NOMO-1 (cell line): ENCODE data around the gene SYT12.
"Not testable (repeated sequence)": the region's sequence is repeated elsewhere in the genome, so short reads cannot be mapped to it uniquely, and the experiment has no call there.

Experiments used
- DNase-seq, 2 experiments: peaks; one replicate each; lab custom pipeline; 2025; ENCODE audit not compliant: unreplicated experiment in 2 of 2; lab: John Stamatoyannopoulos, UW

SYT12 gene

DNA sequence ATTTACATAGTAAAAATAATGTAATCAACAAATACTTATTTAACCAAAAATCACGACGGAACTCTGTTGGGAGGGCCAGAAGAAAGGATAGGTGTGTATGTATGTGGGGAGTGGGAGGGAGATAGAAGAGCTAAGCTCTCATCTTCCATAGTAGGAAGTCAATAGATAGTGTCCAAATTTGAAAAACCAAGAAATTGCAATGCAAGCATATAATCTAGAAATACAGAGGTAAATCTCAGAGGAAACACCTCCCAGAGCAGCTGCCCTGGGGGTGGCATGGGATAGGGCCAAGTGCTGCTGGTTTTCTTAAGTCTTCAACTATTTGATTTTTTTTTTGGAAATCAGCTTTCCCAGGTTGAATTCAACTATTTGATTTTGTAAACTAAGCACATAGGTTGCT, 30.9 kb upstream of the SYT12 start:
- no peak for DNase-seq

DNA sequence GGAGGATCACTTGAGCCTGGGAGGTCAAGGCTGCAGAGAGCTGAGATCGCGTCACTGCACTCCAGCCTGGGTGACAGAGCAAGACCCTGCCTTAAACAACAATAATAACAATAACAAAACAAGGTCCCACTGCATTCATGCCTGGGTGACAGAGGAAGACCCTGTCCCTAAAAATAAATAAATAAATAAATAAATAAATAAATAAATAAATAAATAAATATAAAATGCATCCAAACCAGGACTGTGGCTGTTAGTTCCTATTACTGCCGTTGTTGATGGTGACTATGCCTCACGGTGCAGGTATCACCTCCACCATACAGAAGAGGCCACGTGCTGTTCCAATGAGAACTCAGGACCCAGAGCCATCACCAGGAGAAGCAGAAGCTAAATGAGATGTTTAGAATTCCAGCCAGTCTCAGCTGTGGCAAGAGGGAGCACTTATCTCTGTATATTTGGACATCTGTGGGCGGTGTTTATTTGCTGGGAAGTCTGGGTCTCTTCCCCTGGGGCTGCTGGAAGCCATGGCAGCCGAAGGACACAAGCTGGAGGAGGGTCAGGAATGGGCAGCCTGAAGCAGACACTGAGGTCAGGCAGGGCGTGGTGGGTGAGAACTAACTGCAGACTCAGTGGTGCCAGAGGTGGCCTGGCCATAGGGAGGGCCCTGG, 26.2 kb upstream of the SYT12 start:
- DNase-seq: no peak

DNA sequence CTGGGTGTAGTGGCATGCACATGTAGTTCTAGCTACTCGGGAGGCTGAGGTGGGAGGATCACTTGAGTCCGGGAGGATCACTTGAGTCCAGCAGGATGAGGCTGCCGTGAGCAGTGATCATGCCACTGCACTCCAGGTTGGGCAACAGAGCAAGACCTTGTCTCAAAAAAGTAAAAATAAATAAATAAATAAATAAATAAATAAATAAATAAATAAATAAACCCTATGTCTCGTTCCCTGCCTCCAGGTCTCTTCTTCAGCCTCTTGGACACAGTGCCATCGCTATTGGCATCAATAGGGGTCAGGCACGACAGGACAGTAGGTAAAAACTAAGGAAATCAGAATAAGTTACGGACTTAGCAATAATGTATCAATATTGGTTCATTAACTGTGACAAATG, 23.4 kb upstream of the SYT12 start:
- no peak for DNase-seq

DNA sequence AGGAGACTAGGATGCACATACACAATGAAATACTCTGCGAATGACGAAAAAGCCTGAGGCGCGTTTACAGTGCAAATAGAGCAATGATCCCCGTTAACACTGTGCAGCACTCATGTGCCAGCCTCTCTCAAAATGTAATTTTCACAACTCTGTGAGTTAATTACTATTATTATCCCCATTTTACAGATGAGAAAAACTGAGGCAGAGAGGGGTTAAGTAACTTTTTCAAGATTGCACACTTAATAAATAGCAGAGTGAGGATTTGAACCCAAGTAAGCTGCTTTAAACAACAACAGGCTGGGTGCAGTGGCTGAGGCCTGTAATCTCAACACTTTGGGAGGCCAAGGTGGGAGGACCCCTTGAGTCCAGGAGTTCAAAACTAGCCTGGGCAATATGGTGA, 21.6 kb upstream of the SYT12 start:
- DNase-seq: no peak

DNA sequence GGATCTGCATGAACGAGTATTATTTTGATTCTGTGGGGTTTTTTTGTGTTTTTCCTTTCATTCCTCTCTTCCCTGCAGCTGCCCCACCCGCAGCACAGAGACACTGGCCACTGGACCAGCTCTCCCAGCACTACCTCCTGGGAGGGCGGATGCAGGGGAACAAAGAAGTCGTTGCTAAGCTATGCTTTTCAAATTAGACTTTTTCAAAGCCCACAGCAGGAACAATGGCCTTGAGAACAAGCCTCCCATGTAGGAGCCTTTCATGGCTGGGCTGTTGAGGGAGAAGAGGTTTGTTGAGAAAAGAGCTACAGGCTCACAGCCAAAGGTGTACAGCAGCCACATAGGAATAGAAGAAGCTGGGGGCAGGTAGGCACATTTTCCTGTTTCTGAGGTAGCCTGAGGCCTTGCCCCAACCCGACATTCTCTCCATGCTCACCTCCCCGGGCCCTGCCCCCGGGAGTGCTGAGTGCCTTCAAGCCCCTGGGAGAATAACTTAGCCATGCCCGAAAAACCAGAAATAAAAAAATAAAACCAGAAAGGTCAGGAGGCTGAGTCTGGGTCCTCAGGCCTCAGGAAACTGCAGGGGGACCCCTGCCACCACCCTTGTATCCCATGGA, 20.5 kb upstream of the SYT12 start:
- DNase-seq: no peak

DNA sequence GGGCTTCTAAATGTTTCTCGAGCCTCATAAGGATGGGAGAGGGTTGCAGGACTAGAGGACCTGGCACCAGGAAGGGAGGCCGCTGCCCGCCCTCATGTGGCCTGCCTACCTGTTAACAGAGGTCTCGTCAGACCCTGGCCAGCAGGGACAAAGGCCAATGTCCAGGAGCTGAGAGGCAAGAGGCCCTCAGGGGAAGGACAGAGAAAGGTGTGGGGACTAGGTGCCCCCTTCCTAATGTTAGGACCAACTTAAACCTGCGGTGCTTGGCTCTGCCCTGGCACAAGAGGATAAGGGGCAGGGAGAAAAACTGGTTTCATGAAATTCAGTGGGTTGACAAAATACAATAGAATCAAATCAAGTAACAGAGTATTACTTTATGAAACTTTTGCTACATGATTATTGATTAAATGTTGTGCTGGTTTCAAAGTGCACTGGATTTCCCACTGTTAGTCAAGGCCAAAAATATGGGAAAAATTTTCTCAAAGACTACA, 20.0 kb upstream of the SYT12 start:
- DNase-seq: no peak

DNA sequence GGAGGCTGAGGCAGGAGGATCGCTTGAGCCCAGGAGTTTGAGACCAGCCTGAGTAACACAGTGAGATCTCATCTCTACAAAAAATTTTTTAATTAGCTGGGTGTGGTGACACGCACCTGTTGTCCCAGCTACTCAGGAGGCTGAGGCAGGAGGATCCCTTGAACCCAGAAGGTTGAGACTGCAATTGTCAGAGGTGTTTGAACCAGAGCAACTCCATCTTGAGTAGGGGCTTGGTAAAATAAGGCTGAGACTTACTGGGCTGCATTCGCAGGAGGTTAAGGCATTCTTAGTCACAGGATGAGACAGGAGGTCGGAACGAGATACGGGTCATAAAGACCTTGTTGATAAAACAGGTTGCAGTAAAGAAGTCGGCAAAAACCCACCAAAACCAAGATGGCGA, 17.7 kb upstream of the SYT12 start:
- DNase-seq: not testable (repeated sequence)

DNA sequence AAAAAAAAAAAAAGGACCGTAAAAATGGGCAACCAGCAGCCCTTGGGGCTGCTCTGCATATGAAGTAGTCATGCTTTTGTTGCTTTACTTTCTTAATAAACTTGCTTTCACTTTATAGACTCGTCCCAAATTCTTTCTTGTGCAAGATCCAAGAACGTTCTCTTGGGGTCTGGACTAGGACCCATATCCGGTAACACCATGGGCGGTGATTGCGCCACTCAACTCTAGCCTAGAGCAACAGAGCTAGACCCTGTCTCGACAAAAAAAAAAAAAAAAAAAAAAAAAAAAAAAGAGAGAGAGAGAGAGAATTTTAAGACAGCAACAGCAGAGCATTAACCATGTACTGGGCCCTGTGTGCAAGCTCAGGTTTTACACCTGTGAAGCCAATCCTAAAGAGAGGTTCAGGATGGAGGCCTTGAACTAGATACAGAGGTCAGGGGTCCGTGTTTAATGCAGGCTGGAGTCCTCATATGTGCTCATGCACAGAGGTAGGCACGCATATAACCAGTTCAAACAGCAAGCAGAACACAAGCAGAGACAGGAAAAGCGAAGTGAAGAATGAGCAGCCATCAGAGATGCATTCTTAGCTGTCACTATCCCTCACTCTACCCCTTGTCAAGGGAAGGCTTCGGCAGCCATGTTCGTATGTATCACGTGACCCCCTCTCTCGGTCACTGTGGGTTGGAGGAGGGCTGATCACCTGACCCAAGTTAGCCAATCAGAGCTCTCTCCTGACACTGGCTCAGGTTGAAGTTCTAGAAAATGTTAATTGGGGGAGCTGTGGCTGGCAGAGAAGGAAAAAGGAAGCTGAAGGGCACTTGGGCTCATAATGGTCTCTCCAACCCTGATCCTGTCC, 16.7 kb upstream of the SYT12 start:
- peak; percentile 66 to 70 for DNase-seq

DNA sequence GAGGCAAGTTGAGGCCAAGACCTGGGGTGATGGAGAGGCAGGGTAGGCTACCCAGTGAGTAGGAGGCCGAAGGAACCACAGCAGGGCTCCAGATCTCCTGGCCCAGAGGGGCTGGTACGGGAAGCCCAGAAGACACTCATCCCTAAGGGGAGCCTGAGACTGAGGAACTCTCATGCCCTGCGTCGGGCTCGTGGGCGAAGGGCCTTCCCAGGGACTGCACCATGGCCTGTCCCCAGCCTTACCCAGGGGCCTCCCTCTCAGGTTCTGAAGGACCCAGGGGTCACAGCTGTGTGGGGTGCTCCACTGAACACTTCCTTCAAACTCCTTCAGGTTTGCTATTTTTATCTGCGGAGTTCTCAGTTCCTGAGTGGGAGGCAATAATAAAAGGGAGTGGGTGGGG, 15.8 kb upstream of the SYT12 start:
- no peak for DNase-seq

DNA sequence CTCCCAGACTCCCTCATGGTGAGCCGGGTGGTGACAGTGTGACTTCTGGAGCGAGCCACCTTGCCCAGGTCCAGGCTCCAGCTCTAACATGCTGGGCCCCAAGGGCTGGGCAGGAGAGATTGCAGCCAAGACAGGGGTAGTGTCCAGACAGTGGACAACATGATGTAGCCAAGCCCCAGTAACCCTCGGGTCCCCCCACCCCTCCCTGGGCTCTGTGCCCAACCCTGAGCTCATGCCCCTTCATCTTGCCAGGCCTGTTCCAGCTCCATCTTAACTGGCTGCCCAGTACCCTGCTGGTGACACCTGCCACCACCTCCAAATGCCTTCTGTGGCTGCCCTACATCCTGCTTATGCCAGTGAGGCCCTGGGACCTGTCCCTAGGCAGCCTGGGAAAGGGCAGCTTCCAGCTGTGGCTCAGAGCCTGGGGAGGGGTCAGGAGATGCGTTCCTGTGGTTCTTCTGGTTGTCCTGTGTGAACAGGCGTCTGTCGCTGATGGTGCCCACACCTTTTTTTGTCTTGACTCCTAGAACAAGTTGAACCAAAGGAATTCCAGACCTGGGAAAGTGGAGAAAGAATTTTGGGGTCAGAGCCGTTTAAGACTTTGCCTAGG, 12.5 kb upstream of the SYT12 start:
- DNase-seq: no peak

DNA sequence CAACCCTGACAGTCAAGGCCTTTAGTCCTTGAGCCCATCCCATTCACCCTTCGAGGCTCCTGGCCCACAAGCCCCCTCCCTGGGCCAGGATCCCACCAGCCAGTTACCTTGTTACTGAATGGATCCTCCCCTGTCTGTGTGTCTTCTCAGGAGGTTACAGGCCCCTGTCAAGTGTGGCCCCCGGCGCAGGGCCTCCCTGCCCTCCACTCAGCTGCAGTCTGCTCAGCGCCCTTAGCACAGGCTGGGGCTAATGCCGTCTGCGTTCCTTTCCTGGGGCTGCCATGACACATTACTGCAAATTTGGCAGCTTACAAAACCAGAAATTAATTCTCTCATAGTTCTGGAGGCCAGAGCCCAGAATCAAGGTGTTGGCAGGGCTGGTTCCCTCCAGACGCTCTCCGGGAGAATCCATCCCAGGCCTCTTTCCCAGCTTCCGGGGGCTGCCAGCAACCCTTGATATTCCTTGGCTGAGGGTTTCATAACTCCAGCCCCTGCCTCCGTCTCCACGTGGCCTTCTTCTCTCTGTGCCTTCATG, 9.4 kb upstream of the SYT12 start:
- no peak for DNase-seq

DNA sequence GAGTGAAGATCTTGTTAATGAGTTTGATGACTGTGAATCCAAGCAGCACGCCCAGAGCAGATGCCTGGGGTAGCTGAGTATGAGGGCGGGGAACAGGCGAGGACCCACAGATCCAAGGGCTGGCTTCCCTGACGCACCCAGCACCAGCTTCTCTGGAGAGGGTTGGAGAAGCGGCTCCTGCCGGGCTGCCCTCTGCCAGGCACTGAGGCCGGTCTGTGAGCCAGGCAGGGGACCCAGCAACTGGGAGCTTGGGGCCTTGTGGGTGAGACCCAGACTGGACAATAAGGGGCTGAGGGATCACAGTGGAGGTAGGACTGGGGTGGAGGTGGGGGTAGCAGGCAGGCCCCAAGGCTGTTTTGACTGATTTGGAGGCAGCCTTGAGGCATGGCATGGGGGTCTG, 8.6 kb upstream of the SYT12 start:
- no peak for DNase-seq

DNA sequence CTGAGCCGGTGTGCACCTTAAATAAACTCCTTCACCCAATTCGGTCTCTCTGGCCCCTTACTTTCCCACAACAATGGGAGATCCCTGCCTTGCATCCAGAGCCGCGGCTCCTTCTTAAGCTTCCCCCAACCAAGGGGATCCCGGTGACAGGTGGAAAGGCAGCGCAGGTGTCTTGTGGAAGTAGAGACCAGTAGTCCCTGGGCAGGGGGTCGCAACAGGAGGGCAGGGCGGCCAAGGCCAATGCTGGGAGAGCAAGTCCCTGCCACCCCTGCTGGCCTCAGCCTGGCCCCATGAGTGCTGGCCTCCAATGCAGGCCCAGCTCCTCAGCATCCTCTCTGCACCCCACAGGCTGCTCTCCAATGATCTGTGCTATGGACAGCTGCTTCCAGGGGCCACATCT, 7.9 kb upstream of the SYT12 start:
- no peak for DNase-seq

DNA sequence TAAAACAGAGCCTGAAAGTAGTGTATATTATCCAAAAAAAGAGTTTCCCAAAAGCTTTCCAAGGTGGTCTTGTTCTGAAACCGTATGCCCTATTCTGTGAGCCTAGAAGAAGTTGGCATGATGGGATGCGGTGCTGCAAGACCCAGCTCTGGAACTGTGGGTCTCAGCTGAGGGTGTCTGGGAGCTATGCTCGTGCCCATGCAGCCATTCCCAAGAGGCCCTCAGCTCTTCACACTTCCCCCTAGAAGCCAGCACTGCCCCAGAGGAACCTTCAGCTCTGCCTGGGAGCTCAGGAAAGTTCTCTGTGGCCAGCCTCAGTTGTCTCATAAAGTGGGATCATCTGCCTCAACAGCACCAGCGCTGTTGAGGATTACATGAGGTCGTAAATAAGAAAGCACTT, 6.4 kb upstream of the SYT12 start:
- DNase-seq: no peak

DNA sequence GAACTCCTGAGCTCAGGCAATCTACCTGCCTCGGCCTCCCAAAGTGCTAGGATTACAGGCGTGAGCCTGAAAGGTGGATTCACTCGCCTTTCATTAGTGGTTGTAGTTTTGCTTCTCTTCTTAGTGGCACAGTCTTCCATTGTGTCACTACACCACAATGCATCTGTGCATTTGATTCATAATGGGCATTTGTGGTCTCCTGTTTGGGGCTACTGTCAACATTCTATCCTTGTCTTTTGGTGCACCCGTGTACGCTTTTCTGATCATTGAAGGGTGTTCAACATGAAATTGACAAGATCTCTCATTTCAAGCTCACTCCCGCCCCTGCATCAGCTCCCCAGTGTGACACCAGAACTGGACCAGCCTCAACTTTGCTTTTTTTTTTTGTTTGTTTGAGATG, 2.0 kb upstream of the SYT12 start:
- no peak for DNase-seq

DNA sequence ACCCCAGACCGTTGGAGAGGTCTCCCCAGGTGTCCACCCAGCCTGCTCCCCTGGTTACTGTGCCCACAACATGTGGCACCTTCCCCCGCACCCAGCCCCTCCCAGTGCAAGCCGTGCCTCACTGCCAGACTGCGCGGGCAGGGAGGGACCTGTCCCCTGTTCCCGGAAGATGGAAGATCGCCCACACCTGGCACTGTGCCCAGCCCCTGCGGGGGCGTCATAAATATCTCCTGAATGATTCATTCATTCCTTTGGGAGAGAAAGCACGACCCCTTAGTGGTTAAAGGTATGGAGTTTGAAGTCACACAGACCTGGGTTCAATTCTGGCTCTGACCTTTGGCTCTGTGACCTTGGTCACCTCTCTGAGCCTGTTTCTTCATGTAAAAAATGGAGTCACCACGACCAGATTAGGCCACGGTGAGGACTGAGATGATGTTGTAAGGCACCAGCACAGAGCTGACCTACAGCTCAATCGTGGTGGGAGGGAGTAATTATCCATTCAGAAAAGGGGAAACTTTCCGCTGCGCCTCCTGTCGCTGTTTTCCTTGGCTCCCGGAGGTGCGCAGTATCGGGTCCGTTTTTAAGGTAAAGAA, 497 bp upstream of the SYT12 start:
- no peak for DNase-seq

DNA sequence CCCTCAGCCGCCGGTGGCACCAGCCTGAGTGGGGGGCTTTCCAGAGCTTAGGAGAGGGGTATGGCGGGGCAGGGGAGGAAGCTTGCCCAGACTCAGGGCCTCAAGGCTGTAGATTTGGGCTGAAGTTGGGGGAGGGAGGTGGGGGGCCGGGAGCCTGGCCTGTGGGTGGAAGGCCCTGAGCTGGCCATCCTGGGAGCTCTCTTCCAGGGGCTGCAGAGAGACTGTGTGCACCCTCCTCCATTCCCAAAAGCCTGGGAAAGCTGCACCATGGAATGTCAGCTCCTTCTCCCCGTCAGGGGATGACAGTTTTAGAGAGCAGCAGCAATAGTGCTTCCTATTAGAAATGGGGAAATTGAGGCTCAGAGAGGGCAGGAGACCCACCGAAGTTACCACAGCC, 1.0 kb downstream of the SYT12 start:
- DNase-seq: no peak

DNA sequence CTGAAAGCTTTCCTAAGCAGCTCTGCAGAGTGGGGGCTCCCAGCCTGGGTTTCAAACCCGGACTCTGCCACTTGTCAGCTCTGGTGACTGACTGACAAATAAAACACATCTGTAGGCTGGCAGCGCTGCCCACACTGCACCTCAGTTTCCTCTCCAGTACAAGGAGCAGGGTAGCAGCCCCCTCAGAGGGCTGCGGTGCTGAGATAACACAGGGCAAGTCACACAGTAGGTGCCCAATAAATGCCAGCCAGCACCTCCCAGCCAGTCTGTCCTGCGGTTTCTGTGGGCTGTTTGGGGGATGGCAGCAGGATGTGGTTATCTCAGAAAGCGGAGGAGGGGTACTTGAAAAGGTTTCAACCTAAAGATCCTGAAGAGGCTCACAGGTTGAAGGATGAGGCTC, 1.5 kb downstream of the SYT12 start:
- no peak for DNase-seq

DNA sequence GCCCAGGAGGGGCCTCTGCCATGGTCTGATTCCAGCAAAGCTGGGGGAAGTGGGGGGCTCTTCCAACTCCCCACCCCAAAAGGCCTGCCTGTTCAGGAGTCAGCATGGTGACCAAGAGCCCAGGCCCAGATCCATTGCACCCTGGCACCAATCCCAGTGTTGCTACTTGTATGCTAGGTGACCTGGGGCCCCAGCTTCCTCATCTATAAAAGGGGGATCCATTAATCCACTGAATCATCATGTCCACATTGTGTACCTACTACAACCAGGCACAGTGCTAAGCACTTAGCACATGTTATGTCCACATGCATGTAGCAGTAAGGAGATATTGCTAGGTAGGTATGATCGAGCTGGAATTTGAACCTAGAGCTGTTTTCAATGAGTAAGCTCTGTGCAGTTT, 2.0 kb downstream of the SYT12 start:
- no peak for DNase-seq

DNA sequence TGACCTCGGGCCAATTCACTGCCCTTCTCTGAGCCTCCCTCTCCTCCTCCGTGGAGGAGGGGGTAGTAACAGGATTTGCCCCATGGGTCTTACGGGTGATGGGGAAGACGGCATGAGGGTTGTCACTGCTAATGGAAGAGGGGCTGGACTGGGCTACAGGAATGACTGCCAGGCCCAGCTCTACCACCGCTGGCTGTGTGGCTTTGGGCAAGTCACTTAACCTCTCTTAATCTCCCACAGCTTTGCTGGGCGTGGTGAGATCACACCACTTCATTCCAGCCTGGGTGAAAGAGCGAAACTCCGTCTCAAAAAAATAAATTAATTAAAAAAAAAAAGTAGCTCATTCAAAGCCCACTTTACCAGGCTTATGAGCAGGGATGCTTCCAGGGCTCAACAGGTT, 2.8 kb downstream of the SYT12 start:
- DNase-seq: no peak

DNA sequence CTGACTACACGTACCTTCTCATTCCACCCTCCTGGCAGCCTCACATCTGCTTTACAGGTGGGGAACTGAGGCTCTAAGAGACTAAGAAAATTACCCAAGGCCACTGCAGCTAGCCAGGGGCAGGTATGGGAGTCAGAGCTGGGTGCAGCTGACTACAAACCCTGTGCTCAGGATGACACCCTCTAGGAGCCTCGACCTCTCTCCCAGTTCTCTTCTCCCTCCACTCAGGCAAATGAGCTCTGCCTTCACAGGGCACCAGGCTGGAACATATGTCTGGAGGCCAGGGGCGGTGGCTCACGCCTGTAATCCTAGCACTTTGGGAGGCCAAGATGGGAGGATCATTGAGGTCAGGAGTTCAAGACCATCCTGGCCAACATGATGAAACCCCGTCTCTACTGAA, 4.0 kb downstream of the SYT12 start:
- no peak for DNase-seq
